ENCODE data around the gene NPR3.

DNA sequence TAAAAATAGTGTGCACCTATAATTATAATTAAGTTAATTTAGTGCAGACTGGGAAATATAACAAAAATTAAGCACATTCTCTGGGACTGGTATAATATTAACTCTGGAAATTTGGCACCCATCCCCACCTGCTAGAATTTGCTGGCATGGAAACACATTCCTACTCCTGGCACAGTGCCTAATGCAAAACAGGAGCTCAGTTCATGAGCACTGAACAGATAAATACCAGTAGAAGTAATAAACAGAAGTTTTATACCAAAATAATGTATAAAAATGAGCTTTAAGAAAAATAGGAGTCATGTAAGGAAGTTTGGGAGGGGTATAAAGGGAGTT lies 23.7 kb upstream of the NPR3 start:
- no peak for TF ChIP-seq CTCF (IDR thresholded peaks at IDR 0.05)
- TF ChIP-seq POLR2A (IDR thresholded peaks at IDR 0.05) = no peak
